Measurements from ENCODE around the gene DSN1.

- TF ChIP-seq POLR2A (IDR thresholded peaks at IDR 0.05; ENCODE audit: low read depth, low read length) (no peak), POLR2AphosphoS5 (IDR thresholded peaks at IDR 0.05; ENCODE audit: low read depth, low read length) (no peak), TAF1 (IDR thresholded peaks at IDR 0.05; ENCODE audit: low read depth, low read length) (no peak)
Observed at GRCh38 chr20:36754656-36755222, 18.8 kb downstream of the DSN1 start.

Measured in GM12891 (cell line).